Breast epithelium (tissue), 4 donors: Measurements from ENCODE around the gene AZU1. TPM values are rescaled to one million over a fixed set of nuclear protein-coding genes. Genes with fewer than 3 reads are reported as not detected.

Experiments used
- DNase-seq, 2 donors: peaks; one replicate each; pipeline ENCODE4 v3.0.0-alpha.2; 2019; ENCODE audit warnings: low spot score in 2 of 2
- H3K27ac ChIP-seq, 2 donors: fragments of 200-600 bp; sonication (generic) in 1 of 2; one replicate each; pipeline ENCODE4 v1.5.1; 2016 to 2019; ENCODE audit warnings: mild to moderate bottlenecking in 1 of 2
- H3K27me3 ChIP-seq, 2 donors: fragments of 200-600 bp; sonication (generic) in 1 of 2; one replicate each; pipeline versions ENCODE4 v1.5.1 to v1.6.0; 2017 to 2019; ENCODE audit warnings: control low read depth in 1 of 2, mild to moderate bottlenecking in 1 of 2
- H3K36me3 ChIP-seq: fragments of 200-600 bp; one replicate; pipeline ENCODE4 v1.5.1; 2019
- H3K4me1 ChIP-seq, 2 donors: fragments of 200-600 bp; sonication (generic); one replicate each; pipeline ENCODE4 v1.5.1; 2016 to 2019; ENCODE audit warnings: control low read depth in 1 of 2
- H3K4me3 ChIP-seq, 3 donors: fragments of 200-600 bp; sonication (generic); 1 replicate in 2 of 3; 2 replicates in 1 of 3; pipeline ENCODE4 v1.5.1; 2016 to 2019; ENCODE audit warnings: mild to moderate bottlenecking in 3 of 3, moderate library complexity in 2 of 3
- H3K9me3 ChIP-seq, 2 donors: fragments of 200-600 bp; sonication (generic) in 1 of 2; one replicate each; pipeline ENCODE4 v1.5.1; 2016 to 2019; ENCODE audit warnings: control low read depth in 1 of 2
- CTCF ChIP-seq, 3 donors: fragments of 450-650 bp; IDR thresholded peaks; one replicate each; pipeline ENCODE4 v1.5.1; 2016 to 2017; ENCODE audit warnings: antibody characterized with exemption in 3 of 3, mild to moderate bottlenecking in 3 of 3, moderate library complexity in 3 of 3
- POLR2A ChIP-seq: fragments of 450-650 bp; IDR thresholded peaks from one replicate; pipeline ENCODE4 v1.6.1; 2016; ENCODE audit warnings: antibody characterized with exemption, mild to moderate bottlenecking, moderate library complexity
- POLR2AphosphoS5 ChIP-seq, 3 donors: sonication (generic); formaldehyde crosslinking; IDR thresholded peaks; one replicate each; pipeline ENCODE4 v1.6.1; 2017; ENCODE audit warnings: antibody characterized with exemption in 3 of 3
- intact Hi-C: fragments of 100-400 bp; cut with DNase I; formaldehyde crosslinking; loops from one replicate; pipeline ENCODE4 v1.15.1; 2023; ENCODE audit warnings: low total_unique reads
- total RNA-seq, 3 donors: library from RNA; depleted of rRNA; stranded (reverse); fragments of >200 nt; gene quantifications; one replicate each; pipeline ENCODE4 v1.1.0, GENCODE V29; 2016

Gene AZU1
- total RNA-seq, 3 donors from 2014 or later: 0.29 TPM; not detected in 2

DNA sequence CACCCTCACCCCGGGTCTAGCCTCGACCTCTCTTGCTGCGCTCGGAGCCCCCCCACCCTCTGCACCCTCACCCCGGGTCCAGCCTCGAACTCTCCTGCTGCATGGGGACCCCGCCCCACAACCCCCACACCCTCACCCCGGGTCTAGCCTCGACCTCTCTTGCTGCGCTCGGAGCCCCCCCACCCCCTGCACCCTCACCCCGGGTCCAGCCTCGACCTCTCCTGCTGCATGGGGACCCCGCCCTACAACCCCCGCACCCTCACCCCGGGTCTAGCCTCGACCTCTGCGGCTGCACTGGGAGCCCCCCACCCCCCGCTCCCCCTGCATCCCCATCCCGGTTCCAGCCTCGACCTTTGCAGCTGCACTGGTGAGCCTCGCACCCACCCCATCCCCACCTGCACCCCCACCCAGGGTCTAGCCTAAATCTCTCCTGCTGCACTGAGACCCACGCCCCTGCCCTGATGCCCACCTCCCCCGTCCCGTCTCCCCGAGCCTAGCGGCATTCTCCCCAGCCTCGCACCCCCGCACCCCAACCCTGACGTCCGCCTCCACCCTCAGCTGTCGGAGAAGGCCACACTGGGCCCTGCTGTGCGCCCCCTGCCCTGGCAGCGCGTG lies 33.6 kb downstream of the AZU1 start:
- DNase-seq: no peak
- Histone ChIP-seq H3K36me3 (no peaks in the 10 kb centered on the region), H3K27ac (no peak overlapping the region), H3K4me3 (peak overlapping the region; percentile 49 to 77 (median 52)), H3K9me3 (no peaks in the 10 kb centered on the region), H3K4me1 (peaks cover 6 to 10% of the 10 kb centered on the region in 2 donors), H3K27me3 (peaks cover 0 to 3% of the 10 kb centered on the region in 2 donors)
- no peak for TF ChIP-seq POLR2A
- TF ChIP-seq CTCF (IDR thresholded peaks at IDR 0.05): no peak
- no peak for TF ChIP-seq POLR2AphosphoS5 (IDR thresholded peaks at IDR 0.05)
- intact Hi-C loops: no loop called here

GRCh38 chr19:861756-862580 lies 34.3 kb downstream of the AZU1 start:
- intact Hi-C loops: no loop called here
- DNase-seq: no peak

DNA sequence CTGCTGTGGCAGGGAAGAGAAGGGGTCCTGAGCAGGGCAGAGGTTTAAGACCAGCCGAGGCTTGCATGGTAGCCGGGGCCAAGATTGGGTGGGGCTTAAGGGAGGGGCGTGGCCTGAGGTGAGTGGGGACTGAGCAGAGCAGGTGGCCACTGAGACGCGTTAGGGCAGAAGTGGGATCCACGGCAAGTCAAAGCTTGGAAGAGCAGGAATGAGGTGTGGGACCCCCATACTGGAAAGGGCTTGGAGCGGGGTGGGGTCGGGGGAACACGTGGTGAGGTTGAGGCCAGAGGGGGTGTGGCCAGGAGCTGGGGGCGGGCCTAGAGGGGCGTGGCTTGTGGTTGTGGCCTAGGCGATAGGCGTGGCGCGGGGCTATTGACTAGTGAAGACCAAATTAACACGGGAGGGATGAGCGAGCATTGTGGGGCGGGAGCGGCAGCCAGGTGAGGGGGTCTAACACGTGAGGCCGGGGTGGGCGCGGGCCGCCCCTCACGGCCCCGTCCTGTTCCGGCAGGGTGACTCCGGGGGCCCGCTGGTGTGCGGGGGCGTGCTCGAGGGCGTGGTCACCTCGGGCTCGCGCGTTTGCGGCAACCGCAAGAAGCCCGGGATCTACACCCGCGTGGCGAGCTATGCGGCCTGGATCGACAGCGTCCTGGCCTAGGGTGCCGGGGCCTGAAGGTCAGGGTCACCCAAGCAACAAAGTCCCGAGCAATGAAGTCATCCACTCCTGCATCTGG lies 35.1 kb downstream of the AZU1 start:
- TF ChIP-seq CTCF (IDR thresholded peaks at IDR 0.05) (no peak), POLR2AphosphoS5 (IDR thresholded peaks at IDR 0.05) (no peak), POLR2A (no peak)
- no peaks in the 10 kb centered on the region for H3K9me3 ChIP-seq
- peak; percentile 67 to 83 for DNase-seq
- H3K27ac ChIP-seq: peak overlapping the region; percentile 50 to 52
- no peaks in the 10 kb centered on the region for H3K36me3 ChIP-seq
- H3K4me1 ChIP-seq: peaks cover 6 to 10% of the 10 kb centered on the region in 2 donors
- peak overlapping the region in 2 of 3 donors; percentile 27 to 36 for H3K4me3 ChIP-seq
- intact Hi-C loops: no loop called here
- H3K27me3 ChIP-seq: peaks cover 0 to 3% of the 10 kb centered on the region in 2 donors

More at GRCh38 chr19:861756-862580, 34.3 kb downstream of the AZU1 start:
- Histone ChIP-seq H3K4me3 (peak overlapping the region in 2 of 3 donors; percentile 27 to 52), H3K36me3 (no peaks in the 10 kb centered on the region), H3K9me3 (no peaks in the 10 kb centered on the region), H3K27me3 (peaks cover 0 to 3% of the 10 kb centered on the region in 2 donors), H3K4me1 (peaks cover 6 to 10% of the 10 kb centered on the region in 2 donors), H3K27ac (no peak overlapping the region)
- peak in 1 of 3 donors; percentile 20 for TF ChIP-seq POLR2AphosphoS5 (IDR thresholded peaks at IDR 0.05)
- no peak for TF ChIP-seq POLR2A

DNA sequence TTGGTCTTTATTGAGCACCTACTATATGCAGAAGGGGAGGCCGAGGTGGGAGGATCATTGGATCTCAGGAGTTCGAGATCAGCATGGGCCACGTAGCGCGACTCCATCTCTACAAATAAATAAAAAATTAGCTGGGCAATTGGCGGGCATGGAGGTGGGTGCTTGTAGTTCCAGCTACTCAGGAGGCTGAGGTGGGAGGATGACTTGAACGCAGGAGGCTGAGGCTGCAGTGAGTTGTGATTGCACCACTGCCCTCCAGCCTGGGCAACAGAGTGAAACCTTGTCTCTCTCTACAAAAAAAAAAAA lies 35.6 kb downstream of the AZU1 start:
- intact Hi-C loops: no loop called here
- DNase-seq: no peak
- H3K27ac ChIP-seq: peak overlapping the region; percentile 36 to 52
- no peak overlapping the region for H3K4me3 ChIP-seq
- no peak for TF ChIP-seq POLR2A
- TF ChIP-seq CTCF (IDR thresholded peaks at IDR 0.05): no peak
- no peak for TF ChIP-seq POLR2AphosphoS5 (IDR thresholded peaks at IDR 0.05)
- H3K4me1 ChIP-seq: peaks cover 6 to 10% of the 10 kb centered on the region in 2 donors
- no peaks in the 10 kb centered on the region for H3K36me3 ChIP-seq
- H3K9me3 ChIP-seq: no peaks in the 10 kb centered on the region
- peaks cover 0 to 3% of the 10 kb centered on the region in 2 donors for H3K27me3 ChIP-seq

GRCh38 chr19:866769-867300 lies 39.2 kb downstream of the AZU1 start:
- TF ChIP-seq POLR2AphosphoS5 (IDR thresholded peaks at IDR 0.05) (no peak), CTCF (IDR thresholded peaks at IDR 0.05) (no peak)
- intact Hi-C loops: no loop called here
- Histone ChIP-seq H3K9me3 (no peaks in the 10 kb centered on the region), H3K4me1 (peaks cover 0 to 2% of the 10 kb centered on the region in 2 donors), H3K4me3 (no peak overlapping the region), H3K27me3 (no peaks in the 10 kb centered on the region), H3K27ac (no peak overlapping the region), H3K36me3 (no peaks in the 10 kb centered on the region)
- no peak for DNase-seq
